Measurements from ENCODE around the gene ANXA4. TPM values are rescaled to one million over a fixed set of nuclear protein-coding genes. Genes with fewer than 3 reads are reported as not detected.

Gene ANXA4
- polyA plus RNA-seq, 1 of the 3 experiments (the other 2 are of a cell fraction), result 137 TPM

DNA sequence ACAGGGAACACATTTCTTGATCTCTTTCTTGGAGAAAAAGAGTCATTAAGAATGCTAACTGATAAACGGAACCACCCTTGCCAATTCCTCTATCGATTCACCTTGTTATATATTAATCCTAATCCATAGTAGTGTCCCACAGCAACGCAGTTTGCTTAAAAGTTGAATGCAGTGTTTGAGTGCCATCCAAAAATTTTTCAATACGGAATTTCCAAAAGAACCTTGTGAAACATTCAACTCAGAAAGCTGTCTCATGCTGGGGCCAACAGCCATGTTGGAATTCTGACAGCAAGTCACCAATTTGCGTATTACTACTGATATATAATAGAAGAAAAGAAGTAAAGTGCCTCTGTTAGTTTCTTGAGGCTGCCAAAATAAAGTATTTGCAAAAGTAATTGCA, 42.3 kb downstream of the ANXA4 start:
- ChIA-PET POLR2A (no interaction called here), CTCF (no interaction called here)
- Histone ChIP-seq H3K9me3 (no peaks in the 10 kb centered on the region), H3K79me2 (ENCODE audit: insufficient read depth) (no peaks in the 10 kb centered on the region; the same call in 1 of the 2 replicates), H3K4me1 (ENCODE audit: control insufficient read depth in 1 of 2, insufficient read depth in 2 of 2, low read depth in 1 of 2, low read length in 1 of 2) (peaks cover 0 to 4% of the 10 kb centered on the region in 2 experiments; a peak in 2 of 4 replicates), H3K27ac (ENCODE audit: low read depth in 2 of 2, low read length in 1 of 2) (no peak overlapping the region), H3K9ac (no peak overlapping the region), H3K4me2 (no peak overlapping the region), H3F3A (replicated peaks; ENCODE audit: insufficient read depth) (no peaks in the 10 kb centered on the region), H3K27me3 (ENCODE audit: insufficient read depth) (no peaks in the 10 kb centered on the region), H2AFZ (ENCODE audit: low read depth) (no peak overlapping the region), H3K4me3 (ENCODE audit: low read depth in 2 of 2, low read length in 1 of 2) (no peak overlapping the region), H3K9me2 (no peaks in the 10 kb centered on the region), H4K20me1 (ENCODE audit: insufficient read depth) (no peaks in the 10 kb centered on the region), H3K36me3 (replicated peaks in 1 of 2; ENCODE audit: control insufficient read depth in 1 of 2, insufficient read depth in 2 of 2, low read length in 1 of 2) (peaks cover 4 to 10% of the 10 kb centered on the region in 2 experiments)
- TF ChIP-seq GATA2 (CRISPR knock-in tag; IDR thresholded peaks at IDR 0.05) (no peak), NRF1 (IDR thresholded peaks at IDR 0.05; ENCODE audit: low read depth, low read length) (no peak), MEF2A (IDR thresholded peaks at IDR 0.05; ENCODE audit: borderline replicate concordance, low read depth) (no peak), RCOR1 (IDR thresholded peaks at IDR 0.05; ENCODE audit: low read length) (no peak)
- TF ChIP-seq, protein P1, sequence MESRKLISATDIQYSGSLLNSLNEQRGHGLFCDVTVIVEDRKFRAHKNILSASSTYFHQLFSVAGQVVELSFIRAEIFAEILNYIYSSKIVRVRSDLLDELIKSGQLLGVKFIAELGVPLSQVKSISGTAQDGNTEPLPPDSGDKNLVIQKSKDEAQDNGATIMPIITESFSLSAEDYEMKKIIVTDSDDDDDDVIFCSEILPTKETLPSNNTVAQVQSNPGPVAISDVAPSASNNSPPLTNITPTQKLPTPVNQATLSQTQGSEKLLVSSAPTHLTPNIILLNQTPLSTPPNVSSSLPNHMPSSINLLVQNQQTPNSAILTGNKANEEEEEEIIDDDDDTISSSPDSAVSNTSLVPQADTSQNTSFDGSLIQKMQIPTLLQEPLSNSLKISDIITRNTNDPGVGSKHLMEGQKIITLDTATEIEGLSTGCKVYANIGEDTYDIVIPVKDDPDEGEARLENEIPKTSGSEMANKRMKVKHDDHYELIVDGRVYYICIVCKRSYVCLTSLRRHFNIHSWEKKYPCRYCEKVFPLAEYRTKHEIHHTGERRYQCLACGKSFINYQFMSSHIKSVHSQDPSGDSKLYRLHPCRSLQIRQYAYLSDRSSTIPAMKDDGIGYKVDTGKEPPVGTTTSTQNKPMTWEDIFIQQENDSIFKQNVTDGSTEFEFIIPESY (IDR thresholded peaks at IDR 0.05; ENCODE audit: borderline replicate concordance, low read depth), result no peak
- DNase-seq, result no peak
- 95% methylated on average over 5 of the region's 5 CpGs for WGBS (ENCODE audit: low lambda C conversion rate)

DNA sequence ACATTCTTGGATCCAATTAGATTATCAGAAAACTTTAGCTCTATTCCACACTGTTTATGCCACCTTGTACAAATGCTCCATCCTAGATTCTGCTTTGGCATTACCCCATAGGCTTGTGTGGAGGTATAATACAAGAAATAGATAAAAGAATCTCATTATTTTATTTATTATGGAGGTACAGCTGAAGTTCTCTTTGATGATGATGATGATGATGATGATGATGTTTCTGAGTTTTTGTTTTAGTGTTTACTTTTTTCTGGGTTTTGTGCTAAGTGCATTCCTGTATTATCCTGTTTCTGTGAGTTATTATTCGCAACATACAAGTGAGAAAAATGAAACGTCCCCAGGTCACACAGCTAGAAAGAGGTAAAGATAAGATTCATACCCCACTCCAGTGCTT, 43.4 kb downstream of the ANXA4 start:
- H3K9me2 ChIP-seq, result no peaks in the 10 kb centered on the region
- H3K4me1 ChIP-seq (ENCODE audit: control insufficient read depth in 1 of 2, insufficient read depth in 2 of 2, low read depth in 1 of 2, low read length in 1 of 2), result peaks cover 0 to 10% of the 10 kb centered on the region in 2 experiments; a peak in 3 of 4 replicates
- ChIA-PET POLR2A (no interaction called here), CTCF (interaction anchor here (0.8 to 1.5 kb wide), 2 partner anchors 31 to 61 kb away, joined by 3 to 6 read pairs; no protein-coding TSS in a partner anchor)
- H3F3A ChIP-seq (replicated peaks; ENCODE audit: insufficient read depth), result no peaks in the 10 kb centered on the region
- H3K4me3 ChIP-seq (ENCODE audit: low read depth in 2 of 2, low read length in 1 of 2), result no peak overlapping the region
- H3K79me2 ChIP-seq (ENCODE audit: insufficient read depth), result no peaks in the 10 kb centered on the region
- no peaks in the 10 kb centered on the region for H3K27me3 ChIP-seq (ENCODE audit: insufficient read depth)
- H3K9me3 ChIP-seq, result no peaks in the 10 kb centered on the region
- no peak overlapping the region for H3K9ac ChIP-seq
- H3K36me3 ChIP-seq (replicated peaks in 1 of 2; ENCODE audit: control insufficient read depth in 1 of 2, insufficient read depth in 2 of 2, low read length in 1 of 2), result peaks cover 4 to 10% of the 10 kb centered on the region in 2 experiments
- H3K4me2 ChIP-seq, result no peak overlapping the region
- no peak overlapping the region for H2AFZ ChIP-seq (ENCODE audit: low read depth)
- WGBS (ENCODE audit: low lambda C conversion rate), result 93% methylated on average over 2 of the region's 2 CpGs
- DNase-seq, result no peak
- H3K27ac ChIP-seq (ENCODE audit: low read depth in 2 of 2, low read length in 1 of 2), result no peak overlapping the region
- H4K20me1 ChIP-seq (ENCODE audit: insufficient read depth), result no peaks in the 10 kb centered on the region
- TF ChIP-seq, protein P2, sequence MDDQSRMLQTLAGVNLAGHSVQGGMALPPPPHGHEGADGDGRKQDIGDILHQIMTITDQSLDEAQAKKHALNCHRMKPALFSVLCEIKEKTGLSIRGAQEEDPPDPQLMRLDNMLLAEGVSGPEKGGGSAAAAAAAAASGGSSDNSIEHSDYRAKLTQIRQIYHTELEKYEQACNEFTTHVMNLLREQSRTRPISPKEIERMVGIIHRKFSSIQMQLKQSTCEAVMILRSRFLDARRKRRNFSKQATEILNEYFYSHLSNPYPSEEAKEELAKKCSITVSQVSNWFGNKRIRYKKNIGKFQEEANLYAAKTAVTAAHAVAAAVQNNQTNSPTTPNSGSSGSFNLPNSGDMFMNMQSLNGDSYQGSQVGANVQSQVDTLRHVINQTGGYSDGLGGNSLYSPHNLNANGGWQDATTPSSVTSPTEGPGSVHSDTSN (IDR thresholded peaks at IDR 0.05), result no peak
- TF ChIP-seq NFIC (IDR thresholded peaks at IDR 0.05; ENCODE audit: borderline replicate concordance) (no peak), JUND (IDR thresholded peaks at IDR 0.05) (no peak), GATA2 (CRISPR knock-in tag; IDR thresholded peaks at IDR 0.05) (no peak), POLR2AphosphoS5 (IDR thresholded peaks at IDR 0.05; ENCODE audit: low read depth, low read length) (no peak), SIN3A (IDR thresholded peaks at IDR 0.05; ENCODE audit: borderline replicate concordance, low read depth, low read length) (no peak), EZH2phosphoT487 (IDR thresholded peaks at IDR 0.05; ENCODE audit: borderline replicate concordance, low read depth) (no peak), YY1 (IDR thresholded peaks at IDR 0.05; ENCODE audit: low read depth) (no peak)
- TF ChIP-seq, protein P1 (IDR thresholded peaks at IDR 0.05; ENCODE audit: borderline replicate concordance, low read depth), result no peak
- TF ChIP-seq, protein P3, sequence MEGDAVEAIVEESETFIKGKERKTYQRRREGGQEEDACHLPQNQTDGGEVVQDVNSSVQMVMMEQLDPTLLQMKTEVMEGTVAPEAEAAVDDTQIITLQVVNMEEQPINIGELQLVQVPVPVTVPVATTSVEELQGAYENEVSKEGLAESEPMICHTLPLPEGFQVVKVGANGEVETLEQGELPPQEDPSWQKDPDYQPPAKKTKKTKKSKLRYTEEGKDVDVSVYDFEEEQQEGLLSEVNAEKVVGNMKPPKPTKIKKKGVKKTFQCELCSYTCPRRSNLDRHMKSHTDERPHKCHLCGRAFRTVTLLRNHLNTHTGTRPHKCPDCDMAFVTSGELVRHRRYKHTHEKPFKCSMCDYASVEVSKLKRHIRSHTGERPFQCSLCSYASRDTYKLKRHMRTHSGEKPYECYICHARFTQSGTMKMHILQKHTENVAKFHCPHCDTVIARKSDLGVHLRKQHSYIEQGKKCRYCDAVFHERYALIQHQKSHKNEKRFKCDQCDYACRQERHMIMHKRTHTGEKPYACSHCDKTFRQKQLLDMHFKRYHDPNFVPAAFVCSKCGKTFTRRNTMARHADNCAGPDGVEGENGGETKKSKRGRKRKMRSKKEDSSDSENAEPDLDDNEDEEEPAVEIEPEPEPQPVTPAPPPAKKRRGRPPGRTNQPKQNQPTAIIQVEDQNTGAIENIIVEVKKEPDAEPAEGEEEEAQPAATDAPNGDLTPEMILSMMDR (IDR thresholded peaks at IDR 0.05), result no peak
- TF ChIP-seq, protein P4, sequence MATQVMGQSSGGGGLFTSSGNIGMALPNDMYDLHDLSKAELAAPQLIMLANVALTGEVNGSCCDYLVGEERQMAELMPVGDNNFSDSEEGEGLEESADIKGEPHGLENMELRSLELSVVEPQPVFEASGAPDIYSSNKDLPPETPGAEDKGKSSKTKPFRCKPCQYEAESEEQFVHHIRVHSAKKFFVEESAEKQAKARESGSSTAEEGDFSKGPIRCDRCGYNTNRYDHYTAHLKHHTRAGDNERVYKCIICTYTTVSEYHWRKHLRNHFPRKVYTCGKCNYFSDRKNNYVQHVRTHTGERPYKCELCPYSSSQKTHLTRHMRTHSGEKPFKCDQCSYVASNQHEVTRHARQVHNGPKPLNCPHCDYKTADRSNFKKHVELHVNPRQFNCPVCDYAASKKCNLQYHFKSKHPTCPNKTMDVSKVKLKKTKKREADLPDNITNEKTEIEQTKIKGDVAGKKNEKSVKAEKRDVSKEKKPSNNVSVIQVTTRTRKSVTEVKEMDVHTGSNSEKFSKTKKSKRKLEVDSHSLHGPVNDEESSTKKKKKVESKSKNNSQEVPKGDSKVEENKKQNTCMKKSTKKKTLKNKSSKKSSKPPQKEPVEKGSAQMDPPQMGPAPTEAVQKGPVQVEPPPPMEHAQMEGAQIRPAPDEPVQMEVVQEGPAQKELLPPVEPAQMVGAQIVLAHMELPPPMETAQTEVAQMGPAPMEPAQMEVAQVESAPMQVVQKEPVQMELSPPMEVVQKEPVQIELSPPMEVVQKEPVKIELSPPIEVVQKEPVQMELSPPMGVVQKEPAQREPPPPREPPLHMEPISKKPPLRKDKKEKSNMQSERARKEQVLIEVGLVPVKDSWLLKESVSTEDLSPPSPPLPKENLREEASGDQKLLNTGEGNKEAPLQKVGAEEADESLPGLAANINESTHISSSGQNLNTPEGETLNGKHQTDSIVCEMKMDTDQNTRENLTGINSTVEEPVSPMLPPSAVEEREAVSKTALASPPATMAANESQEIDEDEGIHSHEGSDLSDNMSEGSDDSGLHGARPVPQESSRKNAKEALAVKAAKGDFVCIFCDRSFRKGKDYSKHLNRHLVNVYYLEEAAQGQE (IDR thresholded peaks at IDR 0.05; ENCODE audit: low read depth, low read length), result no peak
- TF ChIP-seq, protein P5, sequence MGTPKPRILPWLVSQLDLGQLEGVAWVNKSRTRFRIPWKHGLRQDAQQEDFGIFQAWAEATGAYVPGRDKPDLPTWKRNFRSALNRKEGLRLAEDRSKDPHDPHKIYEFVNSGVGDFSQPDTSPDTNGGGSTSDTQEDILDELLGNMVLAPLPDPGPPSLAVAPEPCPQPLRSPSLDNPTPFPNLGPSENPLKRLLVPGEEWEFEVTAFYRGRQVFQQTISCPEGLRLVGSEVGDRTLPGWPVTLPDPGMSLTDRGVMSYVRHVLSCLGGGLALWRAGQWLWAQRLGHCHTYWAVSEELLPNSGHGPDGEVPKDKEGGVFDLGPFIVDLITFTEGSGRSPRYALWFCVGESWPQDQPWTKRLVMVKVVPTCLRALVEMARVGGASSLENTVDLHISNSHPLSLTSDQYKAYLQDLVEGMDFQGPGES (IDR thresholded peaks at IDR 0.05; ENCODE audit: low read depth, low read length), result no peak

Measured in SK-N-SH (cell line).